CD4-positive, alpha-beta T cell treated with Interleukin-4 for 1 hour (primary cell): ENCODE results near the gene TOR2A.
"Not testable (repeated sequence)": the region's sequence is repeated elsewhere in the genome, so short reads cannot be mapped to it uniquely, and the experiment has no call there.

Experiments
- DNase-seq, 2 donors: peaks; one replicate each; pipeline ENCODE4 v3.0.0-alpha.2; 2020 to 2022

Gene TOR2A

DNA sequence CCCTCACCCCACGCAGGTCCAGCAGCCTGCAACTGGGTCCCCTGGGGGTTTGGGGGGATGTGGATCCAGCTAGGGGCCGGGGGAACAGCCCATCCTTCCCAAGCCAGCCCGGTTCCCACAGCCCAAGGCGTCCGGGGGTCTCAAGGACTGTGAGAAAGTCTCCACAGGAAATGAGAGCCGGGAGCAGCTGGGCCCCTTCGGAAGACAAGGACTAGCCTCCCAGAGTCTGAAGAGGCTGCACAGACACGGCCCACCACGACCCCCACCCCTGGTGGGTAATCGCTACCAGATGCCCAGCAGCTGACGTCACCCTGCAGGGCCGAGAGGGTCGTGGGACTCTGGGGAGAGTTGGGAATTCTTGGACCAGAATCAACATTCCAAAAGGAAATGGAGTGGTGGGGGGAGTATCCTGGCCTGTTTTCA, 32.8 kb upstream of the TOR2A start:
- DNase-seq, result no peak

DNA sequence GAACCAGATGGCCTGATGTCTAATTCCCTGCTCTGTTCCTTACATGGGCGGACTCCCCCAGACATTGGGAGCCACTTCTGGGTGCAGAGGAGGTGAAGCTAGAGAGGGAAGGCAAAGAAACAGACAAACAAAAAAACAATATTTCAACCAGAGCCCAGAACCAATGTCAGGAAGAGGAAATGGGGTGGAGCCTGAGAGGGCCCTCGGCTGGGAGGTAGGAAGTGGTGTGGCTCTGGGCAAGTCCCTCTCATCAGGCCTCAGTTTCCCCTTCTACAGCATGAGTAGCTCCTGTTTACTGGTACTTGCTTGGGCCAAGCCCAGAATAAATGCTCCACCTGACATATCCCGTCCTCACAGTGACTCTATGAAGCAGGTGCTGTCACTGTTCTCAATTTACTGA, 32.3 kb upstream of the TOR2A start:
- no peak for DNase-seq

GRCh38 chr9:127765418-127765817, 30.3 kb upstream of the TOR2A start:
- DNase-seq, result no peak

GRCh38 chr9:127763918-127764384, 28.9 kb upstream of the TOR2A start:
- DNase-seq, result peak in 1 of 2 donors; percentile 47

- peak in 1 of 2 donors; percentile 29 for DNase-seq
Observed at GRCh38 chr9:127762111-127762676, 27.1 kb upstream of the TOR2A start.

DNA sequence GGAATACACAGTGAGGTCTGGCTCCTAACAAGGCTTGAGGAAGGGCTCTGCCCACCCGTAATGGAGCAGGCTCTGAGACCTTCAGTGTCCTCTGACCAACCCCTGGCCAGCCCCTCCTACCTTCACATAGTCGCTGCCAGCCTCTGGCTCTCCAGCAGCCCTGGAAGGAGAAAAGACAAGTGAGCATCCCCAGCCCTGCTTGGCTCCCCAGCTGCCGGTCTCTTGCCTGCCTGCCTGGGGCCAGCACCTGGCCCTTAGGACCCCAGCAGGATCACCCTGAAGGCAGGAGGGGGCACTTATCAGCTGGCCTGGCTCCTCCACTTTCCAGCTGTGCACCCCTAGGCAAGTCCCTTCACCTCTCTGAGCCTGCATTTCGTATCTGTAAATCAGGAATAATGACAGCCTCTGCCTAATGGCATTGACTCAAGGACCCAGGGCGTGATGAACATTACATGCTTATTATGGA, 26.4 kb upstream of the TOR2A start:
- DNase-seq, result no peak

GRCh38 chr9:127761061-127761460, 26.0 kb upstream of the TOR2A start:
- DNase-seq, result no peak

DNA sequence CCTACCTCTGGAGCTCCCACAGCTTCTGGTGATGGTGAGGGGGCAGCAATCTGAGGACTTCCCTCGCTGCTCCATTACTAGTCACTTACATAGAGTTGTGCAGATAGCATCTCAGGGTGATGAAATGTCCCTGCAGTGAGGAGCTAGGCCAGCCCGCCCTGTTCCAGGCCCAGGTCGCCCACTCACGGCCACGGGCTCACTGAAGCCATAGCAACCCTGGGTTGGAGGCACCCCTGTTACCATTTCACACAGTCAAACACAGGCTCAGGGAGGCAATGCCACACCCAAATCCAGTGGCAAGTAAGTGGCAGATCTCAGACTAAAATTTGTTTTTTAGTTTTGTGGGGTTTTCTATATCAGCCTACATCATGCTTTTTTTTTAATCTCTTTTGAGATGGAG, 23.7 kb upstream of the TOR2A start:
- no peak for DNase-seq

DNA sequence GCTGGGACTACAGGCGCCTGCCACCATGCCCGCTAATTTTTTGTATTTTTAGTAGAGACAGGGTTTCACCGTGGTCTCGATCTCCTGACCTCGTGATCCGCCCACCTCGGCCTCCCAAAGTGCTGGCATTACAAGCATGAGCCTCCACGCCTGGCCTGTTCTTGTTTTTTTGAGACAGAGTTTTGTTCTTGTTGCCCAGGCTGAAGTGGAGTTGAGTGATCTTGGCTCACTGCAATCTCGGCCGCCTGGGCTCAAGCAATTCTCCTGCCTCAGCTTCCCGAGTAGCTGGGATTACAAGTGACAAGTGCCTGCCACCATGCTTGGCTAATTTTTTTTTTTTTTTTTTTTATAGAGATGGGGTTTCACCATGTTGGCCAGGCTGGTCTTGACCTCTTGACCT, 21.7 kb upstream of the TOR2A start:
- DNase-seq, result not testable (repeated sequence)

- no peak for DNase-seq
Observed at GRCh38 chr9:127756233-127756632, 21.1 kb upstream of the TOR2A start.

- DNase-seq, result no peak
Observed at GRCh38 chr9:127755061-127756060, 20.3 kb upstream of the TOR2A start.

DNA sequence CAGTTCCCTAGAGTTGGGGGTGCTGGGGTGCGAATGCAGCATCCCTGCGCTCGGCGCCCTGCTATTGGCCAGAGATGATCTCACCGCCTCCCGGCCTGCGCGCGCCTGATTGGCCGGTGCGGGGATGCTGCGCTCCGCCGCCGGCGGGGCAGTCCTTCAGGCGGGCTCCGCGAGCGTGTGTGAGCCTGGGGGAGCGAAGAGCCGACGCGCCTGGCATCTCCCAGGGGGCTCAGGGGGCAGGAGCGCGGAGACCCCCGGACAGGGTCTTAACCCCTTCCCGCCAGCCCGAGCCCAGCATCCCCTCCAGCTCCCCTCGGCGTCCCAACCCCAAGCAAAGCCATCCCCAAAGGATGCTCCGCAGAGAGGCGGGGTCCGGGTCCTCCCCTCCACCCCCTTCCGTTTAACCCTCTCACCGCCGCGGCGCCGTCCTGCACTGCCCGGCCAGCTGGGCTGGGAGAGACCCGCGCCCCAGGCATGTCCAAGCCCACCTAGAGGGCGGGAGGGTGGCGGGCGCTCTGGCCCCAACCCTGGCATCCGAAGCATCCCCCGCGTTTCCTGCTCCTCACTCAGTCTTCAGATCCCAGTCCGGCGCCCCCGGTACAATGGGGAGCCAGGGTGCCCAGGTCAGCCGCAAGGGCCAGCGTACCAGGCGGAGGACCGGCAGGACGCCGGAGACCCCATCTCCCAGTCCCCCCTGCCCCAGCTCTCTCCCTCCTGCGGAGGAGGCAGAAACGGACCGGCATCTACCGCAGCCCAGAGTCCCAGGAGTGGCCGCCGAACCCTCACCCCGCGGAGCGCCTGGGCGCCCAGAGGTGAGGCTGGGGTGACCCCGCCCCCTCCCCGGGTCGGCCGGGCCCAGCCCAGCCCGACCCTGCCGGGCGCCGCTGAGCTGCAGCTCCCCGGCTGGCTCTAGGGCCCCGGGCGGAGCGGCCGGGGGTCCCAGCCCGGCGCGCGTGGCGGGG, 19.3 kb upstream of the TOR2A start:
- DNase-seq, result no peak

- no peak for DNase-seq
Observed at GRCh38 chr9:127753622-127754021, 18.5 kb upstream of the TOR2A start.

DNA sequence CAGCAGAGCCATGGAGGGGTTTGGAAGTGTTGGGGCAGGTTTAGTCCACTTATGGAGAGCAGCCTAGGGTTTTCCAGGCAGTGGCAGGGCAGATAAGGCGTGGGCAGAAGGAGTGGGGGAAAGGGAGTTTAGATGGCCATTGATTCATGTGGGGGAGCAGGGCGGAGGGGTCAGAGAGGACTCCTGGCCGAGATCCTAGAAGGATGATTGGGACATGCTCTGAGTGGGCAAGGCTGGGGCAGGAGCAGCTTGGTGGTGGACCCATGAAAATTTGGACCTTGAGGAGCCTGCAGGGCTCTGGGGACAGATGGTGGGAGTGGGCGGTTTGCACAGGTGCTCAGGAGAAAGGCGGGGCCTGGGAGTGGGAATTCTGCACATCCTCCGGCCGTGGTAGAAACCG, 18.1 kb upstream of the TOR2A start:
- no peak for DNase-seq

DNA sequence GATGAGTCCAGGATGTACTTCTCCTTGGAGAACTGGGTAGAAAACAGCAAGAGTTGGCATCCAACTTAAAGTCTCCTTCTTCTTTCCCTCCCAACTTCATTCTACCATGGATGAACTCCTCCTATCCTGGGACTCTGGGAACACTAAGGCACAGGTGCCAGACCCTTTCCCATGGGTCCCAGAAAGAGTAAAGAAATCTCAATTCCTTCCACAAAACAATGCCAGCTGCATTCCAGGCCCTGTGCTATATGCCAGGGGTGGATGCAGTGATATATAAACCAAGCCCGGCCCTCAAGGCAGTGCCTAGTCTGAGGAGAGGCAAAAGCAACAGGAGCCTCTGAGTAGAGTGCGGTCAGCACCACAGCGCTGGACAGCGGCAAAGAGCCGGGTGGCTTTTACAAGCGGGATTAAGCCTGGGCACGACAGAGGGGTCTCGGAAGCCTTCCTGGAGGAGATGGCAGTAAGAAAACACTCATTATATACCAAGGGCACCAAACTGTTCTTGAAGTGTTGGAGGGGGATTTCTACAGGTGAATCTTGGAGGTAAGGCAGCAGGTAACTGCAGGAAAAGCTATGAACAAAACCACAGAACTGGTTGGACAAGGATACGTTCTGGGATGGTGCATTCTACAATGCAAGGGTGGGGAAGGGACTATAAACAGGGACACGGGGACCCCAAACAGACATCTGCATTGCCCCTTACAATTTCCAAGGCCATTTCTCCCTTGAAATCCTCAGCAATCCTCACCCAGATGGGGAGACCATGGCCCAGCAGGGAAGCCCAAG, 16.4 kb upstream of the TOR2A start:
- no peak for DNase-seq

GRCh38 chr9:127749090-127749787, 14.1 kb upstream of the TOR2A start:
- no peak for DNase-seq

GRCh38 chr9:127746959-127747569, 12.0 kb upstream of the TOR2A start:
- peak; percentile 42 to 45 for DNase-seq

GRCh38 chr9:127744398-127745110, 9.5 kb upstream of the TOR2A start:
- no peak for DNase-seq

DNA sequence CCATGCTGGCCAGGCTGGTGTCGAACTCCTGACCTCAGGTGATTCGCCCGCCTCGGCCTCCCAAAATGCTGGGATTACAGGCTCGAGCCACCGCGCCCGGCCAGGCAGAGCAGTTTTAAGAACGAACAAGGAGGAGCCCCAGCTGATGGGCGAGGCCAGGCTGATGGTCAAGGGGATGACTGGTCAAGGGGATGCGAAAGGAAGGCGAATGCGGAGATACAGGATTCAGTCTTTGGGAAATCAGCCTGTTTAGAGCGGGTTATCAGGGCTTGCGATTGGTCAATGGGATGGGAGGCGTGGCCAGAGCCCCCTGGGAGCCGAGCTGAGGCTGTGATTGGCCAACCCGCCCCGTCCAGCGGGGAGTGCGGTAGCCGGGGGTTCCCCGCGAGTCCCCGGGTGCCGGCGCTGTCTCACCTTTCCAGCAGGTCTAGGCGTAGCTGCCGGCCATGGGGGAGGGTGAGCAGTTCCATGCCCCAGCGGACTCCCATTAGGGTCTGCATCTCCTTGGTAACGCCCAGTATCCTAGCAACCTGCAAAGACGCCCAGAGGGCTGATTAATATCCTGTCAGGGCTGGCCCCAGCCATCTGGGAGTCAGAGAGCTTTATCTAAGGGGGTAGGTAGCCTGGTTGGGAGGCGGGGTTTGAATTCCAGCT, 7.5 kb upstream of the TOR2A start:
- DNase-seq, result no peak
